HepG2 (cell line): ENCODE data around the gene LAP3. TPM values are rescaled to one million over a fixed set of nuclear protein-coding genes. Genes with fewer than 3 reads are reported as not detected.

Experiments
- AHR ChIP-seq: IDR thresholded peaks from 2 replicates; pipeline ENCODE4 v1.6.1; 2018; ENCODE audit warnings: missing genetic modification reagents, missing compliant biosample characterization
- BATF2 ChIP-seq: sonication (generic); formaldehyde crosslinking; IDR thresholded peaks from 2 replicates; pipeline ENCODE4 v1.8.0; 2022; ENCODE audit warnings: mild to moderate bottlenecking, missing genetic modification reagents, moderate library complexity
- BCL6 ChIP-seq: IDR thresholded peaks from 2 replicates; pipeline ENCODE4 v1.6.1; 2016; ENCODE audit warnings: missing genetic modification reagents, missing compliant biosample characterization
- CC2D1A ChIP-seq: sonication (generic); formaldehyde crosslinking; IDR thresholded peaks from 2 replicates; pipeline ENCODE4 v1.8.1; 2023; ENCODE audit warnings: mild to moderate bottlenecking, missing genetic modification reagents
- CCAR2 ChIP-seq: fragments of 200-400 bp; formaldehyde crosslinking; optimal IDR thresholded peaks from 2 replicates; pipeline ENCODE3; 2018; ENCODE audit warnings: low read depth, mild to moderate bottlenecking, low read length, moderate library complexity
- DMTF1 ChIP-seq: sonication (generic); formaldehyde crosslinking; IDR thresholded peaks from 2 replicates; pipeline ENCODE4 v1.4.0; 2020; ENCODE audit warnings: mild to moderate bottlenecking, missing genetic modification reagents
- DZIP1 ChIP-seq: sonication (generic); formaldehyde crosslinking; IDR thresholded peaks from 2 replicates; pipeline ENCODE4 v1.5.0; 2020; ENCODE audit warnings: mild to moderate bottlenecking, missing genetic modification reagents
- EHMT2 ChIP-seq: fragments of 200-600 bp; sonication (generic); IDR thresholded peaks from 2 replicates; pipeline ENCODE4 v1.7.0; 2017; ENCODE audit warnings: antibody characterized with exemption, low read depth, low read length, borderline replicate concordance
- ELF1 ChIP-seq: sonication (generic); formaldehyde crosslinking; IDR thresholded peaks from 2 replicates; pipeline ENCODE4 v1.4.0; 2020; ENCODE audit warnings: missing genetic modification reagents
- FOXC1 ChIP-seq: sonication (generic); formaldehyde crosslinking; IDR thresholded peaks from 2 replicates; pipeline ENCODE4 v1.8.0; 2022; ENCODE audit warnings: mild to moderate bottlenecking, missing genetic modification reagents, borderline replicate concordance
- GMEB2 ChIP-seq: IDR thresholded peaks from 2 replicates; pipeline ENCODE4 v1.6.1; 2016; ENCODE audit warnings: missing biosample characterization, missing genetic modification reagents, low read depth
- HNRNPK ChIP-seq: fragments of 200-400 bp; formaldehyde crosslinking; IDR thresholded peaks from 2 replicates; pipeline ENCODE4 v1.6.1; 2018; ENCODE audit warnings: low read length, low read depth, moderate library complexity, mild to moderate bottlenecking; ENCODE audit not compliant: poor library complexity, severe bottlenecking
- ISL2 ChIP-seq: sonication (generic); formaldehyde crosslinking; IDR thresholded peaks from 2 replicates; pipeline ENCODE4 v1.5.0; 2020; ENCODE audit warnings: missing genetic modification reagents
- MZF1 ChIP-seq: sonication (generic); formaldehyde crosslinking; IDR thresholded peaks from 2 replicates; pipeline ENCODE4 v1.8.1; 2023; ENCODE audit warnings: mild to moderate bottlenecking, missing genetic modification reagents, borderline replicate concordance
- SAFB2 ChIP-seq: sonication (generic); formaldehyde crosslinking; IDR thresholded peaks from 2 replicates; pipeline ENCODE4 v1.5.1; 2020; ENCODE audit warnings: missing genetic modification reagents, low read depth, mild to moderate bottlenecking, borderline replicate concordance
- YEATS4 ChIP-seq: sonication (generic); formaldehyde crosslinking; IDR thresholded peaks from 2 replicates; pipeline ENCODE4 v1.4.0; 2020; ENCODE audit warnings: missing genetic modification reagents, borderline replicate concordance
- ZBTB21 ChIP-seq: sonication (generic); formaldehyde crosslinking; IDR thresholded peaks from 2 replicates; pipeline ENCODE4 v1.4.0; 2020; ENCODE audit warnings: missing genetic modification reagents
- ZFY ChIP-seq: sonication (generic); formaldehyde crosslinking; IDR thresholded peaks from 2 replicates; pipeline ENCODE4 v1.4.0; 2020; ENCODE audit warnings: missing genetic modification reagents
- ZNF264 ChIP-seq: sonication (generic); formaldehyde crosslinking; IDR thresholded peaks from 2 replicates; pipeline ENCODE4 v1.4.0; 2020; ENCODE audit warnings: missing genetic modification reagents
- ZNF350 ChIP-seq: sonication (generic); formaldehyde crosslinking; IDR thresholded peaks from 2 replicates; pipeline ENCODE4 v1.4.0; 2020; ENCODE audit warnings: mild to moderate bottlenecking, low read depth, missing genetic modification reagents, borderline replicate concordance
- ZSCAN31 ChIP-seq: sonication (generic); formaldehyde crosslinking; IDR thresholded peaks from 2 replicates; pipeline ENCODE4 v1.5.0; 2020; ENCODE audit warnings: low read depth, mild to moderate bottlenecking, missing genetic modification reagents
- polyA plus RNA-seq, 8 experiments: library from polyadenylated mRNA; depleted of rRNA in 3 of 8; stranded (reverse) in 7 of 8; unstranded in 1 of 8; fragments of >200 nt; fragmentation: Illumina TruSeq in 4 of 8; extraction: Trizol in 4 of 8; gene quantifications; 2 replicates each; pipeline versions ENCODE4 v1.2.1 to v1.2.3, GENCODE V29; 2011 to 2016; ENCODE audit warnings: low read depth in 4 of 8, missing spikeins in 1 of 8, mixed read lengths in 1 of 8; ENCODE audit not compliant: insufficient read depth in 1 of 8
- total RNA-seq, 5 experiments: library from RNA; depleted of rRNA; stranded (reverse); fragments of >200 nt; fragmentation: Illumina TruSeq; extraction: Trizol; gene quantifications; 2 replicates each; pipeline ENCODE4 v1.2.3, GENCODE V29; 2016; ENCODE audit warnings: low read depth in 1 of 5

Gene LAP3
- total and polyA plus RNA-seq, 2 of the 13 experiments (the other 11 are each of a cell fraction or from before 2014, with no cell fraction given) = 106 to 125 TPM

GRCh38 chr4:17576932-17577664 lies at the start of gene LAP3 (continued):
- TF ChIP-seq DZIP1 (CRISPR knock-in tag) = 0 out of 2 replicates have a peak, but pooled peaks have one; percentile 32
- TF ChIP-seq SAFB2 (CRISPR knock-in tag) = peak; percentile 63; the same call in 1 of the 2 replicates
- TF ChIP-seq CC2D1A = no peak
- TF ChIP-seq CCAR2 = no peak
- peak; percentile 91; the same call in 1 of the 2 replicates for TF ChIP-seq AHR (CRISPR knock-in tag)
- TF ChIP-seq DMTF1 = no peak
- TF ChIP-seq FOXC1 (CRISPR knock-in tag) = peak; percentile 23; the same call in 1 of the 2 replicates
- TF ChIP-seq YEATS4 (CRISPR knock-in tag) = peak; percentile 77; the same call in 1 of the 2 replicates
- no peak for TF ChIP-seq ZNF350 (CRISPR knock-in tag)
- peak; percentile 7; the same call in 1 of the 2 replicates for TF ChIP-seq ISL2 (CRISPR knock-in tag)
- peak; percentile 47; the same call in 1 of the 2 replicates for TF ChIP-seq ZSCAN31 (CRISPR knock-in tag)
- peak; percentile 31 for TF ChIP-seq BCL6 (CRISPR knock-in tag)
- peak; percentile 28 for TF ChIP-seq HNRNPK
- no peak for TF ChIP-seq ZBTB21 (CRISPR knock-in tag)
- peak; percentile 96; the same call in 1 of the 2 replicates for TF ChIP-seq BATF2 (CRISPR knock-in tag)
- 0 out of 2 replicates have a peak, but pooled peaks have one; percentile 39 for TF ChIP-seq ZNF264 (CRISPR knock-in tag)
- no peak for TF ChIP-seq MZF1
- peak; percentile 86 for TF ChIP-seq GMEB2 (CRISPR knock-in tag)
- TF ChIP-seq EHMT2 = no peak
- peak; percentile 71 for TF ChIP-seq ZFY (CRISPR knock-in tag)
- peak; percentile 84 for TF ChIP-seq ELF1 (CRISPR knock-in tag)
